HL-60/S4 treated with phorbol 12-myristate 13-acetate at 8.2 ng/mL for 4 days and 3 days (cell line): Measurements from ENCODE around the gene CCDC97.

Experiments used
- in situ Hi-C: fragments of 300-500 bp; cut with MboI; formaldehyde crosslinking; loops from 2 replicates; pipeline ENCODE4 v1.15.0; 2022; ENCODE audit warnings: low sequenced_read_pairs

The CCDC97 gene

GRCh38 chr19:41318696-41319499 is 8.9 kb downstream of the CCDC97 start:
- in situ Hi-C loops: no loop called here

- in situ Hi-C loops: no loop called here
These were observed 9.7 kb downstream of the CCDC97 start for GRCh38 chr19:41319500-41320184.

- in situ Hi-C loops: no loop called here
These were observed 10.2 kb downstream of the CCDC97 start for GRCh38 chr19:41320185-41320518.

GRCh38 chr19:41320568-41320967 is 10.6 kb downstream of the CCDC97 start:
- in situ Hi-C loops: no loop called here

GRCh38 chr19:41321204-41321599 is 11.2 kb downstream of the CCDC97 start:
- in situ Hi-C loops: no loop called here

GRCh38 chr19:41321600-41322270 is 11.8 kb downstream of the CCDC97 start:
- in situ Hi-C loops: no loop called here

GRCh38 chr19:41322451-41322850 is 12.5 kb downstream of the CCDC97 start:
- in situ Hi-C loops: no loop called here

- in situ Hi-C loops: no loop called here
These were observed 13.1 kb downstream of the CCDC97 start for GRCh38 chr19:41323023-41323422.

- in situ Hi-C loops: no loop called here
These were observed 13.6 kb downstream of the CCDC97 start for GRCh38 chr19:41323430-41324125.

GRCh38 chr19:41324231-41324702 is 14.3 kb downstream of the CCDC97 start:
- in situ Hi-C loops: no loop called here

- in situ Hi-C loops: no loop called here
These were observed 15.1 kb downstream of the CCDC97 start for GRCh38 chr19:41324921-41325639.

GRCh38 chr19:41325640-41325946 is 15.6 kb downstream of the CCDC97 start:
- in situ Hi-C loops: no loop called here

GRCh38 chr19:41325947-41326706 is 16.2 kb downstream of the CCDC97 start:
- in situ Hi-C loops: no loop called here

- in situ Hi-C loops: no loop called here
These were observed 17.2 kb downstream of the CCDC97 start for GRCh38 chr19:41327076-41327575.

- in situ Hi-C loops: no loop called here
These were observed 17.7 kb downstream of the CCDC97 start for GRCh38 chr19:41327576-41328156.

- in situ Hi-C loops: no loop called here
These were observed 18.3 kb downstream of the CCDC97 start for GRCh38 chr19:41328157-41328841.

- in situ Hi-C loops: no loop called here
These were observed 18.9 kb downstream of the CCDC97 start for GRCh38 chr19:41328842-41329225.

- in situ Hi-C loops: no loop called here
These were observed 20.5 kb downstream of the CCDC97 start for GRCh38 chr19:41330481-41330880.
